Measurements from ENCODE around the gene SEMA6B. TPM values are rescaled to one million over a fixed set of nuclear protein-coding genes. Genes with fewer than 3 reads are reported as not detected.
"Not testable (repeated sequence)": the region's sequence is repeated elsewhere in the genome, so short reads cannot be mapped to it uniquely, and the experiment has no call there.

The SEMA6B gene
- total and polyA plus RNA-seq, 2 donors (not counting 1 experiment from before 2014, with no cell fraction given) = 0.42 TPM; not detected in 1

- no peaks in the 10 kb centered on the region for H4K20me1 ChIP-seq (ENCODE audit: control insufficient read depth, insufficient read depth, low read length, poor library complexity, severe bottlenecking)
- ChIA-PET CTCF (no interaction called here), POLR2A (interaction anchor here (0.5 kb wide), 1 partner anchor 22 kb away, joined by 3 read pairs; no protein-coding TSS in a partner anchor)
- intact Hi-C loops (cut with micrococcal nuclease) = no loop called here
- no peak for DNase-seq
- WGBS (ENCODE audit: insufficient coverage) = 87% methylated on average over 68 of the region's 77 CpGs
- H3K9me3 ChIP-seq (ENCODE audit: control extremely low read depth in 1 of 3, control insufficient read depth in 2 of 3, insufficient read depth in 1 of 3, low read length in 2 of 3) = peaks cover 0 to 28% (median 0%) of the 10 kb centered on the region in 3 donors
- peaks cover 11% of the 10 kb centered on the region in 2 donors for H3K4me1 ChIP-seq (ENCODE audit: control insufficient read depth in 2 of 2, insufficient read depth in 2 of 2, low read length in 2 of 2)
- Mint-ChIP-seq H3K4me1 (peaks cover 11% of the 10 kb centered on the region), H3K4me3 (no peak overlapping the region), H3K27me3 (peaks cover 9% of the 10 kb centered on the region), H3K27ac (no peak overlapping the region), H3K9me3 (ENCODE audit: insufficient read depth) (no peaks in the 10 kb centered on the region)
- no peaks in the 10 kb centered on the region for H3K36me3 ChIP-seq (replicated peaks in 1 of 2; ENCODE audit: control extremely low read depth in 1 of 2, control insufficient read depth in 1 of 2, extremely low read depth in 1 of 2, insufficient read depth in 2 of 2, low read length in 1 of 2)
- no peaks in the 10 kb centered on the region for H3K79me2 ChIP-seq (ENCODE audit: control insufficient read depth, insufficient read depth, low read length)
- ATAC-seq (ENCODE audit: low read depth) = no peak
- no peak for TF ChIP-seq EZH2 (IDR thresholded peaks at IDR 0.05; ENCODE audit: borderline replicate concordance, insufficient read depth, low read depth, low read length, poor library complexity, severe bottlenecking)
- no peak for TF ChIP-seq CTCF (IDR thresholded peaks at IDR 0.05)
- H3K9ac ChIP-seq (ENCODE audit: low read length) = no peak overlapping the region
- no peak overlapping the region for H2AFZ ChIP-seq (ENCODE audit: insufficient read depth, low read depth, low read length, poor library complexity, severe bottlenecking)
- peaks cover 0 to 13% (median 0%) of the 10 kb centered on the region in 4 experiments for H3K27me3 ChIP-seq (replicated peaks in 1 of 4; ENCODE audit: control extremely low read depth in 1 of 4, control insufficient read depth in 3 of 4, insufficient read depth in 4 of 4, low read length in 3 of 4)
- peak overlapping the region; percentile 22 for H3K4me2 ChIP-seq (replicated peaks; ENCODE audit: low read depth, low read length, poor library complexity, severe bottlenecking)
- no peak overlapping the region for H3K4me3 ChIP-seq (ENCODE audit: control extremely low read depth in 1 of 5, extremely low read depth in 1 of 5, insufficient read depth in 1 of 5, low read depth in 2 of 5, low read length in 4 of 5)
- H3K27ac ChIP-seq (ENCODE audit: low read length in 2 of 2) = no peak overlapping the region
Observed at GRCh38 chr19:4542896-4543841, 16.3 kb downstream of the SEMA6B start.

GRCh38 chr19:4541806-4542145 lies 17.7 kb downstream of the SEMA6B start:
- H3K4me1 ChIP-seq (ENCODE audit: control insufficient read depth in 2 of 2, insufficient read depth in 2 of 2, low read length in 2 of 2) = peaks cover 11% of the 10 kb centered on the region in 2 donors
- H3K79me2 ChIP-seq (ENCODE audit: control insufficient read depth, insufficient read depth, low read length); H3K4me3 ChIP-seq (ENCODE audit: control extremely low read depth in 1 of 5, extremely low read depth in 1 of 5, insufficient read depth in 1 of 5, low read depth in 2 of 5, low read length in 4 of 5); H2AFZ ChIP-seq (ENCODE audit: insufficient read depth, low read depth, low read length, poor library complexity, severe bottlenecking); H3K9ac ChIP-seq (ENCODE audit: low read length); H3K9me3 Mint-ChIP-seq (ENCODE audit: insufficient read depth); POLR2A ChIA-PET; H3K4me2 ChIP-seq (replicated peaks; ENCODE audit: low read depth, low read length, poor library complexity, severe bottlenecking); H4K20me1 ChIP-seq (ENCODE audit: control insufficient read depth, insufficient read depth, low read length, poor library complexity, severe bottlenecking); H3K27ac Mint-ChIP-seq; DNase-seq; H3K27me3 Mint-ChIP-seq; ATAC-seq (ENCODE audit: low read depth); H3K27ac ChIP-seq (ENCODE audit: low read length in 2 of 2); H3K36me3 ChIP-seq (replicated peaks in 1 of 2; ENCODE audit: control extremely low read depth in 1 of 2, control insufficient read depth in 1 of 2, extremely low read depth in 1 of 2, insufficient read depth in 2 of 2, low read length in 1 of 2); intact Hi-C loops (cut with micrococcal nuclease); H3K4me3 Mint-ChIP-seq; CTCF ChIA-PET: not testable (repeated sequence)
- H3K9me3 ChIP-seq (ENCODE audit: control extremely low read depth in 1 of 3, control insufficient read depth in 2 of 3, insufficient read depth in 1 of 3, low read length in 2 of 3) = peaks cover 0 to 33% (median 0%) of the 10 kb centered on the region in 3 donors
- WGBS (ENCODE audit: insufficient coverage) = 98% methylated on average over 10 of the region's 12 CpGs
- peaks cover 0 to 20% (median 0%) of the 10 kb centered on the region in 4 experiments for H3K27me3 ChIP-seq (replicated peaks in 1 of 4; ENCODE audit: control extremely low read depth in 1 of 4, control insufficient read depth in 3 of 4, insufficient read depth in 4 of 4, low read length in 3 of 4)
- peaks cover 11% of the 10 kb centered on the region for H3K4me1 Mint-ChIP-seq

Measured in B cell (primary cell).